KMS-11 (cell line): ENCODE measurements around the gene PAX2.

ENCODE experiments used
- H2AFZ ChIP-seq: fragments of 200-600 bp; sonication (generic); 2 replicates; pipeline ENCODE4 v1.6.1; 2016; ENCODE audit warnings: antibody characterized with exemption, mixed run types, low read depth
- H3K27ac ChIP-seq: fragments of 200-600 bp; sonication (generic); 2 replicates; pipeline ENCODE4 v1.6.1; 2016; ENCODE audit warnings: mild to moderate bottlenecking, mixed run types
- H3K27me3 ChIP-seq: fragments of 200-600 bp; sonication (generic); 2 replicates; pipeline ENCODE4 v1.6.1; 2017; ENCODE audit warnings: mild to moderate bottlenecking, low read depth, mixed run types, moderate library complexity; ENCODE audit not compliant: insufficient read depth
- H3K36me3 ChIP-seq: fragments of 200-600 bp; sonication (generic); 2 replicates; pipeline ENCODE4 v1.6.1; 2017; ENCODE audit warnings: mild to moderate bottlenecking, mixed run types; ENCODE audit not compliant: insufficient read depth
- H3K4me1 ChIP-seq: fragments of 200-600 bp; sonication (generic); 2 replicates; pipeline ENCODE4 v1.6.1; 2016; ENCODE audit warnings: mild to moderate bottlenecking, low read depth, mixed run types; ENCODE audit not compliant: poor library complexity, severe bottlenecking
- H3K4me2 ChIP-seq: fragments of 200-600 bp; sonication (generic); 2 replicates; pipeline ENCODE4 v1.7.0; 2016; ENCODE audit warnings: mild to moderate bottlenecking, mixed run types
- H3K4me3 ChIP-seq: fragments of 200-600 bp; sonication (generic); IDR thresholded peaks from 2 replicates; pipeline ENCODE4 v1.6.1; 2017; ENCODE audit warnings: low read depth, low read length, mixed read lengths; ENCODE audit not compliant: insufficient read depth
- H3K79me2 ChIP-seq: fragments of 200-600 bp; sonication (generic); 2 replicates; pipeline ENCODE4 v1.6.1; 2016; ENCODE audit warnings: low read depth, mixed run types; ENCODE audit not compliant: insufficient read depth
- H3K9ac ChIP-seq: fragments of 200-600 bp; sonication (generic); 2 replicates; pipeline ENCODE4 v1.6.1; 2016; ENCODE audit warnings: mild to moderate bottlenecking, mixed run types
- H4K20me1 ChIP-seq: fragments of 200-600 bp; sonication (generic); 2 replicates; pipeline ENCODE4 v1.6.1; 2016; ENCODE audit warnings: mild to moderate bottlenecking, mixed run types; ENCODE audit not compliant: insufficient read depth
- CTCF ChIP-seq: fragments of 200-600 bp; sonication (generic); conservative IDR thresholded peaks from 2 replicates; pipeline ENCODE4 v1.6.1; 2017; ENCODE audit warnings: low read depth, mild to moderate bottlenecking, antibody characterized with exemption, low read length, moderate library complexity, mixed read lengths

PAX2 gene

DNA sequence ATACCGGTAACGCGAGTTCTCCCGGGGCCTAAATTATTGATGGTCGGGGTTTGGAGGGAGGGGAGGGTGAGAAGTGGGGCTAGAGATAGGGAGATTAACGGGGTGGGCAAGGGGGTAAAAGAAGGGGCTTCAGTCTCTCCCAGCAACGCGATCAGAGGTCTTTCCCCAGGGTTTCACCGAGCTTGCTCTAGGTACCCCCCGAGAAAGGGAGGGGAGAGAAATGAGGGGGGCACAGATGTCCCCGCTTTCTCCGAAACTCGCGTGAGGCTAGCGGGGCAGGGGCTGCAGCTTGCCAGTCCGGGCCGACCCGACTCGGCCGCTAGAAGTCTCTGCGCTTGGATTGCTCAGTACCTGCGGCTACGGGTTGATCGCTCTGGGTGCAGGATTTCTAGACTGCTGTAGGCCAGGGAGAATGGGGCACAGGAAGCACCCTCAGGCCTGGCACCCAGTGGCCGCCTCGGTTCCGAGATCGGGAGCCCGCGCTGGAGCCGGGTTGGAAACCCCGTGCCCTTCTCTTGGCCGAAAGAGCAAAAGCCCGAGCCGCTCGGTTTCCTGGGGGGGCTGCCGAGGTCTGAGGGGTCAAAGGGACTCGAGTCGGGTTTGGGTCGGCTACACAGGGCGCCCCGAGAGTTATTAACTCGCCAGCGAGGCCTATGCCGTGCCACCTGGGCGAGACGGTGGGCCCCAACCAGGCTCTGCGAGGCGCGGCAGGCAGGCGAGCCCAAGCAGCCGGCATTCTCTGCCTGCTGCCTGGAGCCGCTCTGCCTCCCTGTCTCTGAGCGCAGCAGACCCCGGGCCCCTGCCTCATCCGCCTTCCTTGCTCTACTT, 3.1 kb downstream of the PAX2 start:
- Histone ChIP-seq H3K4me3 (no peak overlapping the region), H3K36me3 (no peaks in the 10 kb centered on the region), H3K4me2 (no peak overlapping the region), H3K27me3 (peaks cover 91% of the 10 kb centered on the region), H3K79me2 (no peaks in the 10 kb centered on the region), H3K9ac (no peak overlapping the region), H2AFZ (no peak overlapping the region), H3K4me1 (no peaks in the 10 kb centered on the region), H3K27ac (no peak overlapping the region), H4K20me1 (no peaks in the 10 kb centered on the region)
- no peak for TF ChIP-seq CTCF

DNA sequence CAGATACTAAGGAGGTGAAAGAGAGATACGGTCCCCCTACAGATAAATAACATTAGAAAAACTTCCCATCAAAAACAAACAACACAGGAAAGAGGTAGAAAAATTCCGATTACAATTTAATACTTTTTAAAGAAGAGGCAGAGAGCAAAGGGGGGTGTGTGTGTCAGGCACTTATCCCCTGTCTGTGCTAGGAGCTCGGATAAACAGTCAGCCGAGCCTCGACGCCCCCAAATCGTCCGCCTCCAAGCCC, 3.6 kb downstream of the PAX2 start:
- no peak for TF ChIP-seq CTCF
- H3K27ac ChIP-seq: no peak overlapping the region
- H3K4me3 ChIP-seq: no peak overlapping the region
- no peaks in the 10 kb centered on the region for H3K36me3 ChIP-seq
- H3K4me1 ChIP-seq: no peaks in the 10 kb centered on the region
- H2AFZ ChIP-seq: no peak overlapping the region
- H3K27me3 ChIP-seq: peaks cover 91% of the 10 kb centered on the region
- no peaks in the 10 kb centered on the region for H3K79me2 ChIP-seq
- no peak overlapping the region for H3K4me2 ChIP-seq
- no peaks in the 10 kb centered on the region for H4K20me1 ChIP-seq
- H3K9ac ChIP-seq: no peak overlapping the region

DNA sequence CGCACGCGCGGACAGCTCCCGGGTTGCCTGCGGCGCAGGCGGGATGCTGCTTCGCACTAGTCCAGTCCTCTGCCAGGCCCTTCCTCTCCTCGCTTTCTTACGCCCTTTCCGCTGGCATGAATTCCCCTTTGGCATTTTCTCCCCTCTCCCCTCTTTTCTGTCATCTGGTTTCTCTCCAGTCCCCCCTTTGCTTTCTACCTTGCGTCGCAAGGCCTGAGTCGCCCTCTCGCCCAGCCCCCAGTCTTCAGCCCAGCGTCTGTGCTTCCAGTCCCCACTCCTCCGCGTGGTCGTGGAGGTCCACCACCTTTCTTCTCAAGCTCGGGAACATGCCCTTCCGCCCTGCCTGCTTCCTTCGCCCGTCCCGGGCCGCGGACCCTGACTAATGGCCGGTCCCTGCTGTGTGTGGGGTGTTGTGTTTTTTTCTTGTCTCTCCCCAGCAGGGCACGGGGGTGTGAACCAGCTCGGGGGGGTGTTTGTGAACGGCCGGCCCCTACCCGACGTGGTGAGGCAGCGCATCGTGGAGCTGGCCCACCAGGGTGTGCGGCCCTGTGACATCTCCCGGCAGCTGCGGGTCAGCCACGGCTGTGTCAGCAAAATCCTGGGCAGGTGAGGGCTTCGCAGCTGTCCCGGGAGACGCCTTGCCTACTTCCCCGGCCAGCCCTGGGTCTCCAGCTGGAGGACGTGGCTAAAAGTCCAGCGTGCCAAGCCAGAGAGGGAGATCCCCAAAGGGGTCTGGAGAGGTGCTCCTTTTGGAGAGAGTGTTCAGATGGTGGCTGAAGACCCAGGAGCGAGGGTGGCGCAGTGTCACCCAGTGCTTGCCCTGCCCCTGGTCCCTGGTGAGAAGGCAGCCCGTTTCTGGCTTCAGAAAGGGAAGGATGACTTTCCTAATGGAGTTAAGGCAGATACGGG, 4.2 kb downstream of the PAX2 start:
- Histone ChIP-seq H3K27ac (no peak overlapping the region), H3K4me3 (no peak overlapping the region), H3K4me1 (no peaks in the 10 kb centered on the region), H3K4me2 (no peak overlapping the region), H4K20me1 (no peaks in the 10 kb centered on the region), H2AFZ (no peak overlapping the region), H3K79me2 (no peaks in the 10 kb centered on the region), H3K27me3 (peaks cover 90% of the 10 kb centered on the region), H3K9ac (no peak overlapping the region), H3K36me3 (no peaks in the 10 kb centered on the region)
- TF ChIP-seq CTCF: no peak

- Histone ChIP-seq H3K36me3 (no peaks in the 10 kb centered on the region), H3K27ac (no peak overlapping the region), H3K27me3 (peaks cover 97% of the 10 kb centered on the region), H3K4me1 (no peaks in the 10 kb centered on the region), H2AFZ (no peak overlapping the region), H3K79me2 (no peaks in the 10 kb centered on the region), H3K4me3 (no peak overlapping the region), H3K4me2 (no peak overlapping the region), H4K20me1 (no peaks in the 10 kb centered on the region), H3K9ac (no peak overlapping the region)
- no peak for TF ChIP-seq CTCF
Observed at GRCh38 chr10:100750291-100751210, 5.2 kb downstream of the PAX2 start.
